HAP-1 (cell line): ENCODE measurements around the gene MLPH.

Experiments
- DNase-seq, 2 experiments: peaks; one replicate each; pipeline ENCODE4 v3.0.0-alpha.2; 2016 to 2020; ENCODE audit warnings: low spot score in 2 of 2
- H3K27me3 ChIP-seq: fragments of 250-450 bp; sonication (Bioruptor Pico); 2 replicates; pipeline ENCODE4 v1.5.1; 2020; ENCODE audit warnings: low read depth, mild to moderate bottlenecking, moderate library complexity
- H3K36me3 ChIP-seq: fragments of 250-450 bp; sonication (Bioruptor Pico); replicated peaks from 2 replicates; pipeline ENCODE4 v1.5.1; 2020; ENCODE audit warnings: mild to moderate bottlenecking
- H3K4me1 ChIP-seq: fragments of 250-450 bp; sonication (Bioruptor Pico); 2 replicates; pipeline ENCODE4 v1.5.1; 2020; ENCODE audit warnings: mild to moderate bottlenecking
- H3K4me3 ChIP-seq: fragments of 250-450 bp; sonication (Bioruptor Pico); 2 replicates; pipeline ENCODE4 v1.5.1; 2020; ENCODE audit warnings: mild to moderate bottlenecking, moderate library complexity
- H3K9me3 ChIP-seq: fragments of 250-450 bp; sonication (Bioruptor Pico); 2 replicates; pipeline ENCODE4 v1.5.1; 2020; ENCODE audit warnings: mild to moderate bottlenecking, moderate library complexity
- in situ Hi-C: fragments of 300-500 bp; cut with MboI; formaldehyde crosslinking; loops from 3 replicates; pipeline ENCODE4 v1.14.3; 2020; ENCODE audit warnings: low sequenced_read_pairs, inconsistent platforms, mixed read lengths

MLPH gene

GRCh38 chr2:237534380-237534779 lies 47.3 kb downstream of the MLPH start:
- Histone ChIP-seq H3K4me3 (no peak overlapping the region), H3K9me3 (no peaks in the 10 kb centered on the region), H3K36me3 (no peaks in the 10 kb centered on the region), H3K4me1 (no peaks in the 10 kb centered on the region), H3K27me3 (no peaks in the 10 kb centered on the region)
- no peak for DNase-seq
- in situ Hi-C loops = no loop called here

GRCh38 chr2:237535385-237536082 lies 48.5 kb downstream of the MLPH start:
- no peaks in the 10 kb centered on the region for H3K9me3 ChIP-seq
- no peaks in the 10 kb centered on the region for H3K36me3 ChIP-seq
- in situ Hi-C loops = no loop called here
- DNase-seq = no peak
- H3K4me1 ChIP-seq = no peaks in the 10 kb centered on the region
- no peaks in the 10 kb centered on the region for H3K27me3 ChIP-seq
- H3K4me3 ChIP-seq = no peak overlapping the region

- H3K4me3 ChIP-seq = no peak overlapping the region
- no peaks in the 10 kb centered on the region for H3K27me3 ChIP-seq
- no peaks in the 10 kb centered on the region for H3K36me3 ChIP-seq
- no peaks in the 10 kb centered on the region for H3K9me3 ChIP-seq
- in situ Hi-C loops = no loop called here
- no peaks in the 10 kb centered on the region for H3K4me1 ChIP-seq
- no peak for DNase-seq
Measured at GRCh38 chr2:237536083-237536415, 49.0 kb downstream of the MLPH start.

GRCh38 chr2:237536617-237537016 lies 49.6 kb downstream of the MLPH start:
- Histone ChIP-seq H3K4me1 (no peaks in the 10 kb centered on the region), H3K9me3 (no peaks in the 10 kb centered on the region), H3K36me3 (no peaks in the 10 kb centered on the region), H3K4me3 (no peak overlapping the region), H3K27me3 (no peaks in the 10 kb centered on the region)
- DNase-seq = no peak
- in situ Hi-C loops = no loop called here

- Histone ChIP-seq H3K4me3 (no peak overlapping the region), H3K36me3 (no peaks in the 10 kb centered on the region), H3K9me3 (no peaks in the 10 kb centered on the region), H3K27me3 (no peaks in the 10 kb centered on the region), H3K4me1 (no peaks in the 10 kb centered on the region)
- DNase-seq = no peak
- in situ Hi-C loops = no loop called here
Measured at GRCh38 chr2:237538001-237538720, 51.1 kb downstream of the MLPH start.

- DNase-seq = no peak
- H3K4me3 ChIP-seq = no peak overlapping the region
- H3K36me3 ChIP-seq = no peaks in the 10 kb centered on the region
- in situ Hi-C loops = no loop called here
- no peaks in the 10 kb centered on the region for H3K9me3 ChIP-seq
- no peaks in the 10 kb centered on the region for H3K4me1 ChIP-seq
- H3K27me3 ChIP-seq = no peaks in the 10 kb centered on the region
Measured at GRCh38 chr2:237538901-237539300, 51.9 kb downstream of the MLPH start.

GRCh38 chr2:237539681-237540080 lies 52.6 kb downstream of the MLPH start:
- Histone ChIP-seq H3K27me3 (no peaks in the 10 kb centered on the region), H3K4me1 (no peaks in the 10 kb centered on the region), H3K4me3 (no peak overlapping the region), H3K36me3 (no peaks in the 10 kb centered on the region), H3K9me3 (no peaks in the 10 kb centered on the region)
- in situ Hi-C loops = no loop called here
- no peak for DNase-seq

GRCh38 chr2:237540223-237540775 lies 53.2 kb downstream of the MLPH start:
- in situ Hi-C loops = no loop called here
- Histone ChIP-seq H3K9me3 (no peaks in the 10 kb centered on the region), H3K27me3 (no peaks in the 10 kb centered on the region), H3K36me3 (no peaks in the 10 kb centered on the region), H3K4me1 (no peaks in the 10 kb centered on the region), H3K4me3 (no peak overlapping the region)
- DNase-seq = no peak

- in situ Hi-C loops = no loop called here
- DNase-seq = no peak
- no peaks in the 10 kb centered on the region for H3K9me3 ChIP-seq
- H3K4me1 ChIP-seq = no peaks in the 10 kb centered on the region
- no peaks in the 10 kb centered on the region for H3K27me3 ChIP-seq
- H3K4me3 ChIP-seq = no peak overlapping the region
- no peaks in the 10 kb centered on the region for H3K36me3 ChIP-seq
Measured at GRCh38 chr2:237540823-237541222, 53.8 kb downstream of the MLPH start.

- H3K27me3 ChIP-seq = no peaks in the 10 kb centered on the region
- no peaks in the 10 kb centered on the region for H3K4me1 ChIP-seq
- DNase-seq = no peak
- in situ Hi-C loops = no loop called here
- H3K36me3 ChIP-seq = no peaks in the 10 kb centered on the region
- no peaks in the 10 kb centered on the region for H3K9me3 ChIP-seq
- H3K4me3 ChIP-seq = no peak overlapping the region
Measured at GRCh38 chr2:237541243-237541642, 54.2 kb downstream of the MLPH start.

GRCh38 chr2:237542001-237542704 lies 55.1 kb downstream of the MLPH start:
- no peaks in the 10 kb centered on the region for H3K27me3 ChIP-seq
- H3K4me3 ChIP-seq = no peak overlapping the region
- DNase-seq = no peak
- no peaks in the 10 kb centered on the region for H3K4me1 ChIP-seq
- no peaks in the 10 kb centered on the region for H3K36me3 ChIP-seq
- in situ Hi-C loops = no loop called here
- no peaks in the 10 kb centered on the region for H3K9me3 ChIP-seq

GRCh38 chr2:237546040-237546875 lies 59.2 kb downstream of the MLPH start:
- in situ Hi-C loops = no loop called here
- DNase-seq = no peak
- no peaks in the 10 kb centered on the region for H3K36me3 ChIP-seq
- H3K27me3 ChIP-seq = 0 out of 2 replicates have a peak, but pooled peaks cover 2% of the 10 kb centered on the region
- H3K4me3 ChIP-seq = no peak overlapping the region
- no peaks in the 10 kb centered on the region for H3K4me1 ChIP-seq
- no peaks in the 10 kb centered on the region for H3K9me3 ChIP-seq

- H3K27me3 ChIP-seq = 0 out of 2 replicates have a peak, but pooled peaks cover 2% of the 10 kb centered on the region
- no peaks in the 10 kb centered on the region for H3K4me1 ChIP-seq
Measured at GRCh38 chr2:237546876-237547395, 59.9 kb downstream of the MLPH start.

More at GRCh38 chr2:237546876-237547395, 59.9 kb downstream of the MLPH start:
- Histone ChIP-seq H3K4me3 (no peak overlapping the region), H3K36me3 (no peaks in the 10 kb centered on the region), H3K9me3 (no peaks in the 10 kb centered on the region)
- DNase-seq = no peak
- in situ Hi-C loops = no loop called here
